ENCODE results near the gene VPS35L. TPM values are rescaled to one million over a fixed set of nuclear protein-coding genes. Genes with fewer than 3 reads are reported as not detected.

Gene VPS35L
- total RNA-seq, 2 donors from 2014 or later = 27.0 to 28.3 TPM

- H3K9me3 ChIP-seq = no peaks in the 10 kb centered on the region
- H3K36me3 ChIP-seq = peaks cover 17% of the 10 kb centered on the region
These were observed 142.3 kb downstream of the VPS35L start for GRCh38 chr16:19697756-19698318.

GRCh38 chr16:19698480-19699465 lies 143.3 kb downstream of the VPS35L start:
- no peak overlapping the region for H3K4me3 ChIP-seq
- no peaks in the 10 kb centered on the region for H3K27me3 ChIP-seq
- peaks cover 3 to 50% of the 10 kb centered on the region in 2 donors for H3K4me1 ChIP-seq
- H3K27ac ChIP-seq = peak overlapping the region in 1 of 2 donors; percentile 73
- peaks cover 24% of the 10 kb centered on the region for H3K36me3 ChIP-seq
- TF ChIP-seq CTCF (IDR thresholded peaks at IDR 0.05) = no peak
- no peak for DNase-seq (ENCODE audit: low spot score)
- H3K9me3 ChIP-seq = no peaks in the 10 kb centered on the region

More at GRCh38 chr16:19697756-19698318, 142.3 kb downstream of the VPS35L start:
- Histone ChIP-seq H3K4me3 (no peak overlapping the region), H3K4me1 (peaks cover 3 to 50% of the 10 kb centered on the region in 2 donors), H3K27ac (peak overlapping the region; percentile 73 to 79), H3K27me3 (no peaks in the 10 kb centered on the region)
- no peak for TF ChIP-seq CTCF (IDR thresholded peaks at IDR 0.05)
- DNase-seq (ENCODE audit: low spot score) = no peak

GRCh38 chr16:19699472-19699871 lies 144.0 kb downstream of the VPS35L start:
- TF ChIP-seq CTCF (IDR thresholded peaks at IDR 0.05) = no peak
- Histone ChIP-seq H3K27ac (peak overlapping the region in 1 of 2 donors; percentile 43), H3K27me3 (no peaks in the 10 kb centered on the region), H3K9me3 (no peaks in the 10 kb centered on the region), H3K36me3 (peaks cover 31% of the 10 kb centered on the region), H3K4me3 (no peak overlapping the region), H3K4me1 (peaks cover 4 to 50% of the 10 kb centered on the region in 2 donors)
- DNase-seq (ENCODE audit: low spot score) = no peak

- no peak overlapping the region for H3K4me3 ChIP-seq
- H3K27ac ChIP-seq = peak overlapping the region; percentile 43 to 55
- DNase-seq (ENCODE audit: low spot score) = no peak
- no peaks in the 10 kb centered on the region for H3K9me3 ChIP-seq
- H3K4me1 ChIP-seq = peaks cover 5 to 56% of the 10 kb centered on the region in 2 donors
- TF ChIP-seq CTCF (IDR thresholded peaks at IDR 0.05) = no peak
- H3K27me3 ChIP-seq = no peaks in the 10 kb centered on the region
- H3K36me3 ChIP-seq = peaks cover 40% of the 10 kb centered on the region
These were observed 144.8 kb downstream of the VPS35L start for GRCh38 chr16:19700319-19700781.

- H3K27ac ChIP-seq = peak overlapping the region in 1 of 2 donors; percentile 55
- H3K4me3 ChIP-seq = no peak overlapping the region
- H3K4me1 ChIP-seq = peaks cover 3 to 50% of the 10 kb centered on the region in 2 donors
These were observed 145.6 kb downstream of the VPS35L start for GRCh38 chr16:19701091-19701490.

More at GRCh38 chr16:19701091-19701490, 145.6 kb downstream of the VPS35L start:
- H3K9me3 ChIP-seq = no peaks in the 10 kb centered on the region
- no peak for TF ChIP-seq CTCF (IDR thresholded peaks at IDR 0.05)
- H3K27me3 ChIP-seq = no peaks in the 10 kb centered on the region
- DNase-seq (ENCODE audit: low spot score) = no peak
- peaks cover 43% of the 10 kb centered on the region for H3K36me3 ChIP-seq

Data from right atrium auricular region (tissue), 2 donors.